SJSA1 (cell line): ENCODE data around the gene CXCL6. TPM values are rescaled to one million over a fixed set of nuclear protein-coding genes. Genes with fewer than 3 reads are reported as not detected.
A peak's percentile ranks its signal among the peaks of the same experiment; 100 is the strongest.

Experiments
- DNase-seq, 2 experiments: peaks; one replicate each; pipeline ENCODE4 v3.0.0-alpha.2; 2015 to 2020; ENCODE audit warnings: low spot score in 2 of 2, low read depth in 1 of 2
- H3K27ac ChIP-seq: fragments of 250-450 bp; sonication (Bioruptor Pico); 2 replicates; pipeline ENCODE4 v1.5.1; 2020; ENCODE audit warnings: mild to moderate bottlenecking, moderate library complexity
- H3K27me3 ChIP-seq: fragments of 250-450 bp; sonication (Bioruptor Pico); replicated peaks from 2 replicates; pipeline ENCODE4 v1.5.1; 2020; ENCODE audit warnings: mild to moderate bottlenecking, moderate library complexity
- H3K36me3 ChIP-seq: fragments of 250-450 bp; sonication (Bioruptor Pico); 2 replicates; pipeline ENCODE4 v1.5.1; 2020; ENCODE audit warnings: mild to moderate bottlenecking
- H3K4me1 ChIP-seq: fragments of 250-450 bp; sonication (Bioruptor Pico); replicated peaks from 2 replicates; pipeline ENCODE4 v1.6.1; 2021; ENCODE audit warnings: mild to moderate bottlenecking
- H3K4me3 ChIP-seq: fragments of 250-450 bp; sonication (Bioruptor Pico); 2 replicates; pipeline ENCODE4 v1.5.1; 2020; ENCODE audit warnings: mild to moderate bottlenecking
- H3K9me3 ChIP-seq: fragments of 250-450 bp; sonication (Bioruptor Pico); replicated peaks from 2 replicates; pipeline ENCODE4 v1.5.1; 2020; ENCODE audit warnings: mild to moderate bottlenecking
- total RNA-seq: library from RNA; depleted of rRNA; stranded (reverse); fragments of >200 nt; shearing (Covaris generic); gene quantifications from 2 replicates; pipeline ENCODE4 v1.2.3, GENCODE V29; 2014

Gene CXCL6
- total RNA-seq, 1 experiment from 2014 or later = not detected

DNA sequence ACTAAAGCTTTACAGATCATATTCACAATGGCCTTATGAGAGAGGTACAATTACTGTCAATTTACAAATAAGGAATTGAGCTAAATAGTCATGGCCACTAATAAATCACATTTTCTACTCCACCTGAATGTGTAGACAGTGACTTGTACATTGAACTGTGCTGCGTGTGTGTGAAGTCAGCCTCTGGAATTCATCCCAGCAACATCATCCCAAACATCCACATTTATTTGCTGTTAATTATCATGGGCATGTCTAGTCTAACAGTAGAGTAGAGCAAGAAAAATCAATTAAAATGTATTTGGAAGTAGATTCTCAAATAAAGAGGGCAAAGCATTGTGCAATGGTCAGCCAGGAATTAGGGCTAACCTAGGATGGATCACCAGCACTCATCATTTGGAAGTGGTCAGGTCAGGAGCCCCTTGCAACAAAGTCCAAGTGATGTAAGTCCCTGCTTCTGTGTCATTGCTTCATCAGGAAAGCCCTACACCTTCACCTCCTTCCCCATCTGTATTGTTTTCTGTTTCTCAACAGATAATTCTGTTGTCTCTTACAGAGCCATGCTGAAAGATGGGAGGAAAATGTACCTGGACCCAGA, 11.8 kb downstream of the CXCL6 start:
- Histone ChIP-seq H3K4me1 (peaks cover 12% of the 10 kb centered on the region), H3K36me3 (no peaks in the 10 kb centered on the region), H3K27ac (no peak overlapping the region), H3K27me3 (no peaks in the 10 kb centered on the region), H3K4me3 (no peak overlapping the region), H3K9me3 (no peaks in the 10 kb centered on the region)
- DNase-seq = no peak

DNA sequence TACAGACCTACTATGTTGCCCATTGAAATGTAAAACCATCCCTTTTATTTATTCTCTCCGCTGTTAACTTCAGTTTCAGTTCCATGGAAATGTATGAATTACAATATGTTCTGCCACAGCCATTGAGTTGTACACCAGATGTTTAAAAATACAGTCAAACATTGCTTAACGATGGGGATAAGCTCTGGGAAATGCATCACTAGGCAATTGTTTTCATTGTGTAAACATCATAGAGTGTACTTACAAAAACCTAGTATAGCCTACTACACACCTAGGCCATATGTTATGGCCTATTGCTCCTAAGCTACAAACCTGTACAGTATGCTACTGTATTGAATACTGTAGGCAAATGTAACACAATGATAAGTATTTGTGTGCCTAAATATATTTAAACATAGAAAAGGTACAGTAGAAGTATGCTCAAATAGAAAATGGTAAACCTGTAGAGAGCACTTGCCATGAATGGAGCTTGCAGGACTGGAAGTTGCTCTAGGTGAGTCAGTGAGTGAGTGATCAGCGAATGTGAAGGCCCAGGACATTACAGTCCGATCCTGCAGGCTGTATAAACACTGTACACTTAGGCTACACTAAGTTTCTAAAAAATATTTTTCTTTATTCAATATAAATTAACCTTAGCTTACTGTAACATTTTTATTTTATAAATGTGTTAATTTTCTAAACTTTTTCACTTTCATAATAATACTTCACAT, 13.9 kb downstream of the CXCL6 start:
- Histone ChIP-seq H3K4me3 (no peak overlapping the region), H3K4me1 (peaks cover 4% of the 10 kb centered on the region; the same call in 1 of the 2 replicates), H3K27me3 (no peaks in the 10 kb centered on the region), H3K36me3 (no peaks in the 10 kb centered on the region), H3K9me3 (no peaks in the 10 kb centered on the region), H3K27ac (no peak overlapping the region)
- DNase-seq = no peak

DNA sequence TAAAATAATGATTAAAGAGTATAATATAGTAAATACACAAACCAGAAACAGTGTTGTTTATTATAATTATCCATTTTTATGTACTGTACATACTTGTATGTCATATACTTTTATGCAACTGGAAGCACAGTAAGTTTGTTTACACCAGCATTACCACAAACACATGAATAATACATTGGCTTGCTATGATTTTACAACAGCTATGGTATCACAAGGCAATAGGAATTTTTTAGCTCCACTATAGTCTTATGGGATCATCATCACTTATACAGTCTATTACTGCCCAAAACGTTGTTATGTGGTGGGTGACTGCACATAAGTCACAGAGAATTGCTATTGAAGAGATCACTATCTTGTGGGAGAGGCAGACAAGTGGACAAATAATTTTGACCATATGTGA, 14.8 kb downstream of the CXCL6 start:
- Histone ChIP-seq H3K4me3 (no peak overlapping the region), H3K27me3 (no peaks in the 10 kb centered on the region), H3K27ac (no peak overlapping the region), H3K36me3 (no peaks in the 10 kb centered on the region), H3K4me1 (peaks cover 13% of the 10 kb centered on the region), H3K9me3 (no peaks in the 10 kb centered on the region)
- no peak for DNase-seq

DNA sequence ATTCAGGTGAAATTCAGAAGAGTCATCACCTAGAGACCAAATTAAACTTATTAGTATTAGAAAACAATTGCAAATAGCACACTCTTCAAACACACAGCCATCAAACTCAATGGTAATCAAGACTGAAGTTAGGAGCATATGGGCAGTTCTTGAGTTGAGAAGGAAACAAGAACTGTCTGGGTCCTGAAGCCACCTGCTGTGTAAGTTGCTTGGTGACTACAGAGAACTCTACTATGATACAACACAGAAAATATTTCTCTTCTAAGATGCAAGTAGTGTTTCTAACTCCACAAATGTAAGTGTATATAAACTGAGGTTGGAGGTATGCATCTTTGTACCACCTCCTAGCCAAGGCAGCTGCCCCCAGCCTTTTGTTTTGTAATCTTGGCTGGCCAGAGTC, 16.3 kb downstream of the CXCL6 start:
- no peak overlapping the region for H3K4me3 ChIP-seq
- 0 out of 2 replicates have a peak, but pooled peaks cover 2% of the 10 kb centered on the region for H3K9me3 ChIP-seq
- H3K27ac ChIP-seq = no peak overlapping the region
- no peaks in the 10 kb centered on the region for H3K27me3 ChIP-seq
- no peak for DNase-seq
- no peaks in the 10 kb centered on the region for H3K36me3 ChIP-seq
- peaks cover 20% of the 10 kb centered on the region for H3K4me1 ChIP-seq

DNA sequence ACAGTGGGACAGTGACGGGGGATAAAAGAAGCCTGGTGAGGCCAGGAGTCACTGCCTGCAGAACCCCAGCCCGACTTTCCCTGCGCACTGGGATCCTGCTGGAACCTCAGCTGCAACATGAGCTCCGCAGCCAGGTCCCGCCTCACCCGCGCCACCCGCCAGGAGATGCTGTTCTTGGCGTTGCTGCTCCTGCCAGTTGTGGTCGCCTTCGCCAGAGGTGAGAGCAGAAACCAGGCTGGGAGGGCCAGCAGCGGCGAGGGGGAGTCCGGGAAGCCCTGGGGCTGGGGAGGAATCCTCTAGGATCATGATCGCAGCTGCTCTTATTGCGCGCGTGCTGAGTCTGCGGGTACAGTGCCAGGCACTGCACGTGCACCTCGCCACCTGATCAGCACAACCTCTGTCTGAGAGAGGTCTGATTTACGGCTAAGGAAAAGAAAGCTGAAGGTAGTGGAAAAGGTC, 16.8 kb downstream of the CXCL6 start, which contains the start of gene PF4V1:
PF4V1 (plus strand) TSS at position 51 of the 459 bp plus-strand sequence; CDS start at position 118, 67 bp downstream.
- no peak for DNase-seq
- H3K9me3 ChIP-seq = 0 out of 2 replicates have a peak, but pooled peaks cover 2% of the 10 kb centered on the region
- H3K4me3 ChIP-seq = no peak within 1 kb of the TSS
- no peak within 1 kb of the TSS for H3K27ac ChIP-seq
- peaks cover 20% of the 10 kb centered on the region for H3K4me1 ChIP-seq
- no peaks in the 10 kb centered on the region for H3K36me3 ChIP-seq
- no peaks in the 10 kb centered on the region for H3K27me3 ChIP-seq

DNA sequence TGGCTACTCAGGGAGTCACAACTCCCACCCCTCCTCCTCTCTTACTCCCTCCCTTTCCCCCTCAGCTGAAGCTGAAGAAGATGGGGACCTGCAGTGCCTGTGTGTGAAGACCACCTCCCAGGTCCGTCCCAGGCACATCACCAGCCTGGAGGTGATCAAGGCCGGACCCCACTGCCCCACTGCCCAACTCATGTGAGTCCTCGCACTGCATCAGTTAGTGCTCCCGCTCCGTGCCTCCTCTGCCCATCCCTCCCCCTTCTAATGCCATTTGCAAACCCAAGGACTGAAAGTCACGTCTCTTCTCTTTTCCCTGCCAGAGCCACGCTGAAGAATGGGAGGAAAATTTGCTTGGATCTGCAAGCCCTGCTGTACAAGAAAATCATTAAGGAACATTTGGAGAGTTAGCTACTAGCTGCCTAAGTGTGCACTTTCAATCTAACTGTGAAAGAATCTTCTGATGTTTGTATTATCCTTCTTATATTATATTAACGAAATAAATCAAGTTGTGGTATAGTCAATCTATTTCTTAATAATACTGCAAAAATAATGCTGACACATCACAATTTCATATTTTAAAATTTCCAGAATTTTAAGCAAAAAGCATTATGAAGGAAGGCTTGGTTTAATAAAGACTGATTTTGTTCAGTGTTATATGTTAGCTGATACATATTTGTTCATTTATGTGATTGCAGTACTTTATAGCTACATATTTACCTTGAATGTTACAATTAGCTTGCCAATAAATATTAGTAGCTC, 17.4 kb downstream of the CXCL6 start:
- H3K4me3 ChIP-seq = no peak overlapping the region
- peaks cover 23% of the 10 kb centered on the region for H3K4me1 ChIP-seq
- 0 out of 2 replicates have a peak, but pooled peaks cover 2% of the 10 kb centered on the region for H3K9me3 ChIP-seq
- no peak for DNase-seq
- H3K36me3 ChIP-seq = no peaks in the 10 kb centered on the region
- no peak overlapping the region for H3K27ac ChIP-seq
- no peaks in the 10 kb centered on the region for H3K27me3 ChIP-seq

DNA sequence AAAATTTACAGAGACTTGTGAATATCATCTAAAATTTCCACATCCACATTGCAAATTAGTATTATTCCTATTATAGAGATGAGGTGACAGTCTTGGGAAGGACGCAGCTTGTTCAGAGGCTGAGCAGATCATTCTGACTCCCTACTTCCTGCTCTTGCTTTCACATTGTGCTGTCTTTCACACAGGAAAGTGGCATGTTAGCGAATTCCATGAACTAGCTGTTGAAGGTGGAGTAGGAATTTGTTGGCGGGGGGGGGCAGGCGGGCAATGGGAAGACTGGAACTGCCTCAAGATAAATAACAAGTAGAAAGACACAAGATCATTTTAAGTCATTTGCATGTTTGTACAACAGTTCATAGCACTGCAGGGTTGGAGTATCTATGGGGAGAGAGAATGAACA, 18.9 kb downstream of the CXCL6 start:
- Histone ChIP-seq H3K36me3 (no peaks in the 10 kb centered on the region), H3K27ac (peak overlapping the region; percentile 14; the same call in 1 of the 2 replicates), H3K27me3 (no peaks in the 10 kb centered on the region), H3K4me3 (no peak overlapping the region), H3K9me3 (0 out of 2 replicates have a peak, but pooled peaks cover 2% of the 10 kb centered on the region), H3K4me1 (peaks cover 35% of the 10 kb centered on the region)
- DNase-seq = peak; percentile 65 to 67

DNA sequence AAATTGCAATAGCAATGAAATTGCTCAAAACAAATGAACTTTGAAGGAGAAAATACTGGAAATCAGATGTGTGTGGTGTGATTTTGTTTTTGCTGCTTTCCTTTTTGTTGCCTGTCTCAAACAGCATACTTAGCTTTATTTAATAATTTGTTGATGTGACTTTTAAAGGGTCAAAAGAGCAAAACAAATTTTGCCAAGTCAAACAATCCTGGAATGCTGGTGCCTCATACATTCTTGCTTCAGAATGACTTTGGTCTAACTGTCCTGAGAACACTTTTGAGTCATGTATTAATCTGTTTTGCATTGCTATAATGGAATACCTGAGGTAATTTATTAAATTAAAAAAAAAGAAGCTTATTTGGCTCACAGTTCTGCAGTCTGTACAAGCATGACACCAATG, 20.0 kb downstream of the CXCL6 start:
- H3K27me3 ChIP-seq = no peaks in the 10 kb centered on the region
- peaks cover 37% of the 10 kb centered on the region for H3K4me1 ChIP-seq
- peak overlapping the region; percentile 14; the same call in 1 of the 2 replicates for H3K27ac ChIP-seq
- no peaks in the 10 kb centered on the region for H3K36me3 ChIP-seq
- DNase-seq = peak in 1 of 2 experiments; percentile 57
- 0 out of 2 replicates have a peak, but pooled peaks cover 2% of the 10 kb centered on the region for H3K9me3 ChIP-seq
- H3K4me3 ChIP-seq = no peak overlapping the region

DNA sequence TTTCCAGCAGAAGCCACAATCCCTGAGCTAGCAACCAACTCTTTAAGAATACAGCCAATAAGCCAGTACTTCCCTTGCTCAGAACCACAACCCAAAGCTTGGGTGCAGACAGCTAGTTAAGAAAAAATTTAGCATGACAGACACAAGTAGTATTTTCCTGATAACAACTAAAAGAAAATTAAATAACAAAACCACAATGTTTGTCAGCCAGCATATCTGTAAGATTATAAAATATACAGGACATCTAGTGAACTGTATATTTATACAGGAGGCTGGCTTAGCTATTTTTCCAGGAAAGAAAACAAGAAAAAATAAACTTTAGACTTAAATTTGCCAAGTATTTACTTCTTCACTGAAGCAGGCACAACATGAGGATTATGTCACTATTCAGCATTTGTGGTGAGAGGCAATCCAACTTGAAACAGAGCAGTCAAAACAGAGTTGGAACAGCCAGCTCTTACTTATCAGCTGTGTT, 23.2 kb downstream of the CXCL6 start:
- Histone ChIP-seq H3K4me3 (no peak overlapping the region), H3K27me3 (no peaks in the 10 kb centered on the region), H3K27ac (no peak overlapping the region), H3K9me3 (0 out of 2 replicates have a peak, but pooled peaks cover 2% of the 10 kb centered on the region), H3K4me1 (peaks cover 44% of the 10 kb centered on the region), H3K36me3 (no peaks in the 10 kb centered on the region)
- DNase-seq = peak; percentile 72 to 90

DNA sequence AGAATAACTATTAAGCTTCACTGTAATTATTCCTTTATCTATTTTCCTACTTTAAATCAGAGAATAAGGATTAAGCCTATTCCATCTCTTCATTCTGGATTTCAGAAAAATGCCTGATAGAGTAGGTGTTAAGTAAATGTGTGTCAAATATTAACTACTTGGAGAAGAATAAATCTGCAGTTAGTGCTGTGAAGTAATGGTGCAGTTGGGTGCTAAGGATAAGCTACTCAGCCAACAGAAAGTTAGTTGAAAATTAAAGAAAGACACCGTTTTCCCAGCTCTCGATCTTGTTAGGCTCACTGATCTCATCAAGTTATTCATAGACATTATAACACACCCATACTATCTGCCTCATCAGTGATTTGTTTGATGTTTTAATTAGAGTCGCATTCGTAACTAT, 23.7 kb downstream of the CXCL6 start:
- Histone ChIP-seq H3K9me3 (0 out of 2 replicates have a peak, but pooled peaks cover 2% of the 10 kb centered on the region), H3K27me3 (0 out of 2 replicates have a peak, but pooled peaks cover 2% of the 10 kb centered on the region), H3K4me1 (peaks cover 42% of the 10 kb centered on the region), H3K4me3 (no peak overlapping the region), H3K36me3 (no peaks in the 10 kb centered on the region), H3K27ac (no peak overlapping the region)
- no peak for DNase-seq

DNA sequence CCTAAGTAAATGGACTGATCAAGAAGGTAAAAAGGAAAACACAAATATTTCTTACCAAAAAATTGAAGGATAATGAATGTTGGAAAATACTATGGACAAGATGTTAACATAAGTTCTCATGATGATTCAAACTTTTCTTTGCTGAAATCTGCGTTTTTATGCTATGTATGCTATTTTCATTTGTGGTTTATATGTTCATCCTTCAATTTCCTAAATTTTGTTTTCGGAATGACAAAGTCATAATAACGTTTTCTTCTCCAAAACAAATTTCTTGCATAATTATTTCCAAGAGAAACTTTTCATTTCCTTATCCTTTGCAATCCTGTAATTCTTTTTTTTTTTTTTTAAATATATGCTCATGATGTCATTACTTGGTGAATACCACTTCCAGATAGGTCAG, 24.4 kb downstream of the CXCL6 start:
- no peak for DNase-seq
- H3K27ac ChIP-seq = no peak overlapping the region
- H3K36me3 ChIP-seq = no peaks in the 10 kb centered on the region
- 0 out of 2 replicates have a peak, but pooled peaks cover 6% of the 10 kb centered on the region for H3K27me3 ChIP-seq
- H3K4me3 ChIP-seq = no peak overlapping the region
- H3K9me3 ChIP-seq = 0 out of 2 replicates have a peak, but pooled peaks cover 2% of the 10 kb centered on the region
- peaks cover 35% of the 10 kb centered on the region for H3K4me1 ChIP-seq

DNA sequence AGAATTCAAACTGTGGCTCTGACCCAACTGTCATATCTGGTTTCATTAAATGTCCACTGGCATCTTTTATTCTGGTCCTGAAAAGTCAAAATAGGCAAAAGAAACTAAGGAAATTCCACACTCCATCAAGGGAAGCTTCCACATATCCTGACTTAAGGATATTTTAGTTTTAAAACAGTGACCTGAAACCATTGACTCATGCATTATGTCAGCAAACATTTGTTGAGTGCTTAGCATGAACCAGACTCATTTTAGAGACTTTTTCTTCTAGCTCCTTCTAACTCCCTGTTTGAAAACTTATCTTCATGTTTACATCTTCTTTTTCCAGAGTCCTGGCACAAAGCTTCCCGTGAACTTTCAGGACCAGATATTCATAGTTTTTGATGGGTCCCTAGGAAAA, 25.8 kb downstream of the CXCL6 start:
- no peaks in the 10 kb centered on the region for H3K36me3 ChIP-seq
- no peak for DNase-seq
- H3K27ac ChIP-seq = no peak overlapping the region
- no peak overlapping the region for H3K4me3 ChIP-seq
- peaks cover 10% of the 10 kb centered on the region; the same call in 1 of the 2 replicates for H3K27me3 ChIP-seq
- H3K4me1 ChIP-seq = peaks cover 24% of the 10 kb centered on the region
- no peaks in the 10 kb centered on the region for H3K9me3 ChIP-seq

DNA sequence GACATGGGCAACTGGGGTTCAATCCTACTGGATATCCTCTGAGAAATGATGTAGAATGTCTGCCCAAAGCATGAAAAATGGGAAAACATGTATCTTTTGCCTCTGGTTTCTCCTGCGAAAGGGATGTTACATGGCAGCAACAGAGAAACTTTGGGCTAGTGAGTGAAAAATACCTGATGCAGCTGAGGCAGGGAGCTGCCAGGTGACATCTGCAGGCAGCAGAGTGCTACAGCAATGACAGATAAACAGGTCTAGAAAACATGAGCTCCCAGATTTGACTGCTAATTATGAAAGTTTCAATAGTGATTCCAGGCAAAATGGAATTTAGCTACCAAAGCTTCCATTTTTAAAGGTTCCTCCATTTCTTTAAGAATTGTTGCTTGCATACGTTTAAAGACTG, 27.9 kb downstream of the CXCL6 start:
- H3K27ac ChIP-seq = no peak overlapping the region
- no peaks in the 10 kb centered on the region for H3K36me3 ChIP-seq
- no peak for DNase-seq
- H3K4me1 ChIP-seq = peaks cover 30% of the 10 kb centered on the region
- H3K9me3 ChIP-seq = no peaks in the 10 kb centered on the region
- H3K4me3 ChIP-seq = no peak overlapping the region
- H3K27me3 ChIP-seq = peaks cover 10% of the 10 kb centered on the region; the same call in 1 of the 2 replicates
